ENCODE results near the gene SUN1.

Gene SUN1

GRCh38 chr7:917255-918117 is 85.2 kb downstream of the SUN1 start:
- H3K27me3 ChIP-seq (ENCODE audit: control insufficient read depth in 5 of 5, insufficient read depth in 4 of 5, low read length in 5 of 5): peaks cover 4 to 13% (median 8%) of the 10 kb centered on the region in 5 donors
- H3K9ac ChIP-seq (ENCODE audit: low read length in 5 of 5): no peak overlapping the region
- no peak overlapping the region for H3K27ac ChIP-seq (ENCODE audit: low read depth, low read length)
- no peaks in the 10 kb centered on the region for H3K36me3 ChIP-seq (ENCODE audit: control insufficient read depth in 5 of 5, insufficient read depth in 5 of 5, low read length in 5 of 5)
- H3K4me3 ChIP-seq (ENCODE audit: low read depth in 1 of 5, low read length in 5 of 5): no peak overlapping the region
- no peaks in the 10 kb centered on the region for H3K9me3 ChIP-seq (ENCODE audit: control insufficient read depth in 5 of 5, low read length in 5 of 5)
- H3K4me1 ChIP-seq (ENCODE audit: control insufficient read depth in 5 of 5, insufficient read depth in 5 of 5, low read length in 5 of 5): peaks cover 0 to 10% (median 3%) of the 10 kb centered on the region in 5 donors

DNA sequence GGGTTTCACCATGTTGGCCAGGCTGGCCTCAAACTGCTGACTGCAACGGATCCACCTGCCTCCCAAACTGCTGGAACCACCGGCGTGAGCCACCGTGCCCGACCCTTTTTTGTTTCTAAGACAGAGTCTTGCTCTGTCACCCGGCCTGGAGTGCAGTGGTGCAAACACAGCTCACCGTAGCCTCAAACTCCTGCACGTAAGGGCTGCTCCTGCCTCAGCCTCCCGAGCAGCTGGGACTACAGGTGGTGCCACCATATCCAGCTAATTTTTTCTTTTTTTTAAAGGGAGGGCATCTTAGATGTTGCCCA is 85.8 kb downstream of the SUN1 start:
- H3K4me1 ChIP-seq (ENCODE audit: control insufficient read depth in 5 of 5, insufficient read depth in 5 of 5, low read length in 5 of 5): peaks cover 0 to 15% (median 3%) of the 10 kb centered on the region in 5 donors
- H3K9ac ChIP-seq (ENCODE audit: low read length in 5 of 5): no peak overlapping the region
- H3K9me3 ChIP-seq (ENCODE audit: control insufficient read depth in 5 of 5, low read length in 5 of 5): no peaks in the 10 kb centered on the region
- no peaks in the 10 kb centered on the region for H3K36me3 ChIP-seq (ENCODE audit: control insufficient read depth in 5 of 5, insufficient read depth in 5 of 5, low read length in 5 of 5)
- no peak overlapping the region for H3K4me3 ChIP-seq (ENCODE audit: low read depth in 1 of 5, low read length in 5 of 5)
- no peak overlapping the region for H3K27ac ChIP-seq (ENCODE audit: low read depth, low read length)
- H3K27me3 ChIP-seq (ENCODE audit: control insufficient read depth in 5 of 5, insufficient read depth in 4 of 5, low read length in 5 of 5): peaks cover 4 to 13% (median 9%) of the 10 kb centered on the region in 5 donors

DNA sequence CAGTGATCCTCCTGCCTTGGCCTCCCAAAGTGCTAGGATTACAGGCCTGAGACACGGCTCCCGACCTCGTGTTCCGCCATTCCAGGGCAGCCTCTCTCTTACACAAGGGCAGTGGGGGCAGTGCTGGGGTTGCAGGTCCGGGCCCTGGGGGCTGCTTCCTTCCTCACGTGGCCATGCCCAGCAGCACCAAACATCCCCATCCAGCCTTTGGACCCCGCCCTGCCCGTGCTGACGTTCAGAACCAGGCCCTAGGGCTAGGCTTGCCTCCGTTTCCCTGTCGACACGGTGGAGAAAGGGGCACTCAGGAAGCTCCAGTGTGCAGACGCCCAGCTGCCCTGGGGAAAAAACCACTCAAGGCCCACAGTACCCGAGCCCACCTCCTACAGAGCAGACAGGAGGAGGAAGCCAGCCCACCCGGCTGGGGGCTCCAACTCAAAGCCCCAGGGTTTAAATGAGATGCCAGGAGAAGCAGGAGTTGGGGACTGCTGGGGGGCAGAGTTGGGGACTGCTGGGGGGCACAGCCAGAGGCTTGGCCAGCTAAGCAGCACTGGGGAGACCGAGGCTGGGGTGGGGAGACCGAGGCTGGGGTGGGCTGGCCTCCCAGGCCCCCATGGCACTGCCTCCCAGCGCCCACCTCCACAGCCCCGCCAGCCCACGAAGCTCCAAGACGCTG is 86.3 kb downstream of the SUN1 start:
- no peaks in the 10 kb centered on the region for H3K36me3 ChIP-seq (ENCODE audit: control insufficient read depth in 5 of 5, insufficient read depth in 5 of 5, low read length in 5 of 5)
- H3K27ac ChIP-seq (ENCODE audit: low read depth, low read length): no peak overlapping the region
- H3K4me3 ChIP-seq (ENCODE audit: low read depth in 1 of 5, low read length in 5 of 5): no peak overlapping the region
- peaks cover 6 to 16% (median 9%) of the 10 kb centered on the region in 5 donors for H3K27me3 ChIP-seq (ENCODE audit: control insufficient read depth in 5 of 5, insufficient read depth in 4 of 5, low read length in 5 of 5)
- H3K9me3 ChIP-seq (ENCODE audit: control insufficient read depth in 5 of 5, low read length in 5 of 5): no peaks in the 10 kb centered on the region
- H3K4me1 ChIP-seq (ENCODE audit: control insufficient read depth in 5 of 5, insufficient read depth in 5 of 5, low read length in 5 of 5): peaks cover 0 to 19% (median 7%) of the 10 kb centered on the region in 5 donors
- no peak overlapping the region for H3K9ac ChIP-seq (ENCODE audit: low read length in 5 of 5)

GRCh38 chr7:919114-919442 is 86.8 kb downstream of the SUN1 start:
- Histone ChIP-seq H3K4me3 (ENCODE audit: low read depth in 1 of 5, low read length in 5 of 5) (no peak overlapping the region), H3K9me3 (ENCODE audit: control insufficient read depth in 5 of 5, low read length in 5 of 5) (no peaks in the 10 kb centered on the region), H3K27ac (ENCODE audit: low read depth, low read length) (no peak overlapping the region), H3K27me3 (ENCODE audit: control insufficient read depth in 5 of 5, insufficient read depth in 4 of 5, low read length in 5 of 5) (peaks cover 6 to 18% (median 9%) of the 10 kb centered on the region in 5 donors), H3K9ac (ENCODE audit: low read length in 5 of 5) (no peak overlapping the region), H3K4me1 (ENCODE audit: control insufficient read depth in 5 of 5, insufficient read depth in 5 of 5, low read length in 5 of 5) (peaks cover 0 to 22% (median 10%) of the 10 kb centered on the region in 5 donors), H3K36me3 (ENCODE audit: control insufficient read depth in 5 of 5, insufficient read depth in 5 of 5, low read length in 5 of 5) (no peaks in the 10 kb centered on the region)

GRCh38 chr7:919924-920341 is 87.7 kb downstream of the SUN1 start:
- no peak overlapping the region for H3K9ac ChIP-seq (ENCODE audit: low read length in 5 of 5)
- H3K27ac ChIP-seq (ENCODE audit: low read depth, low read length): no peak overlapping the region
- H3K36me3 ChIP-seq (ENCODE audit: control insufficient read depth in 5 of 5, insufficient read depth in 5 of 5, low read length in 5 of 5): no peaks in the 10 kb centered on the region
- H3K27me3 ChIP-seq (ENCODE audit: control insufficient read depth in 5 of 5, insufficient read depth in 4 of 5, low read length in 5 of 5): peaks cover 6 to 18% (median 9%) of the 10 kb centered on the region in 5 donors
- H3K4me1 ChIP-seq (ENCODE audit: control insufficient read depth in 5 of 5, insufficient read depth in 5 of 5, low read length in 5 of 5): peaks cover 0 to 28% (median 13%) of the 10 kb centered on the region in 5 donors
- no peaks in the 10 kb centered on the region for H3K9me3 ChIP-seq (ENCODE audit: control insufficient read depth in 5 of 5, low read length in 5 of 5)
- H3K4me3 ChIP-seq (ENCODE audit: low read depth in 1 of 5, low read length in 5 of 5): no peak overlapping the region

DNA sequence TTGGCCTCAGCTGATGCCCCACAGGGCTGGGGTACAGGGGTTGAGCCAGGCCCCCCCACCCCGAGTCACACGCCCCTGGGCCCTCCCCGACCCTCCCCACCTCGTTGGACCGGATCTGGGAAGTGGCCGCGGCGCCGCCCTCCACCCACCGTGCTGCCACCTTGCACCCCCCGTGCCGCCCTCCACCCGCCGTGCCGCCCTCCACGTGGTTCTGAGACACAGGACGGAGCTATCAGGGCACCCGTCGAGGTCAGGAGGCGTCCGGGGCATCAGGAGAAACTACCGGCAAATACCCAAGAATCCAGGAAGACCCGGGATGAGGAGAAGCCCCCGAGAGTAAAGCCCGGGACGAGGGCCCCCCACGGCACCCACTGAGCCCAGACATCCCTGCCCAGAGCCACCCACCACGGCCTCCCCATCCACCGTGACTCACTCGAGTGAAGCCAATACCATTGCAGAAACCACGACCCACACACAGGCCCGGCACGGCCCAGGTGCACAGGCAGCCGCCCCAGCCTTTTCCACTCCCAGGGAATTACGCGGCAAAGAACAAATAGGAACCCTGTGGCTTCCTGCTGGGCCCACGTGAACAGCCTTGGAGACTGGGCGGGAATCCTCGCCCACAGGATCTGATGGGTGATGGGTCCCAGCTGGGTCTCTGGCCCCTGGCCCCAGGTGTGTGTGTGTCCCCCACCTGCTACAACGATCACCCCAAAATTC is 88.2 kb downstream of the SUN1 start:
- no peak overlapping the region for H3K9ac ChIP-seq (ENCODE audit: low read length in 5 of 5)
- H3K9me3 ChIP-seq (ENCODE audit: control insufficient read depth in 5 of 5, low read length in 5 of 5): no peaks in the 10 kb centered on the region
- peaks cover 3 to 13% (median 5%) of the 10 kb centered on the region in 5 donors for H3K27me3 ChIP-seq (ENCODE audit: control insufficient read depth in 5 of 5, insufficient read depth in 4 of 5, low read length in 5 of 5)
- no peaks in the 10 kb centered on the region for H3K36me3 ChIP-seq (ENCODE audit: control insufficient read depth in 5 of 5, insufficient read depth in 5 of 5, low read length in 5 of 5)
- H3K4me3 ChIP-seq (ENCODE audit: low read depth in 1 of 5, low read length in 5 of 5): no peak overlapping the region
- H3K4me1 ChIP-seq (ENCODE audit: control insufficient read depth in 5 of 5, insufficient read depth in 5 of 5, low read length in 5 of 5): peaks cover 0 to 31% (median 15%) of the 10 kb centered on the region in 5 donors
- no peak overlapping the region for H3K27ac ChIP-seq (ENCODE audit: low read depth, low read length)

- Histone ChIP-seq H3K4me3 (ENCODE audit: low read depth in 1 of 5, low read length in 5 of 5) (no peak overlapping the region), H3K9ac (ENCODE audit: low read length in 5 of 5) (no peak overlapping the region), H3K4me1 (ENCODE audit: control insufficient read depth in 5 of 5, insufficient read depth in 5 of 5, low read length in 5 of 5) (peaks cover 0 to 34% (median 15%) of the 10 kb centered on the region in 5 donors), H3K27ac (ENCODE audit: low read depth, low read length) (no peak overlapping the region), H3K9me3 (ENCODE audit: control insufficient read depth in 5 of 5, low read length in 5 of 5) (no peaks in the 10 kb centered on the region), H3K36me3 (ENCODE audit: control insufficient read depth in 5 of 5, insufficient read depth in 5 of 5, low read length in 5 of 5) (no peaks in the 10 kb centered on the region), H3K27me3 (ENCODE audit: control insufficient read depth in 5 of 5, insufficient read depth in 4 of 5, low read length in 5 of 5) (peaks cover 1 to 13% (median 3%) of the 10 kb centered on the region in 5 donors)
Observed at GRCh38 chr7:921071-921461, 88.8 kb downstream of the SUN1 start.

- Histone ChIP-seq H3K27ac (ENCODE audit: low read depth, low read length) (no peak overlapping the region), H3K9me3 (ENCODE audit: control insufficient read depth in 5 of 5, low read length in 5 of 5) (no peaks in the 10 kb centered on the region), H3K4me1 (ENCODE audit: control insufficient read depth in 5 of 5, insufficient read depth in 5 of 5, low read length in 5 of 5) (peaks cover 0 to 34% (median 15%) of the 10 kb centered on the region in 5 donors), H3K36me3 (ENCODE audit: control insufficient read depth in 5 of 5, insufficient read depth in 5 of 5, low read length in 5 of 5) (no peaks in the 10 kb centered on the region), H3K4me3 (ENCODE audit: low read depth in 1 of 5, low read length in 5 of 5) (no peak overlapping the region), H3K27me3 (ENCODE audit: control insufficient read depth in 5 of 5, insufficient read depth in 4 of 5, low read length in 5 of 5) (peaks cover 0 to 13% (median 3%) of the 10 kb centered on the region in 5 donors), H3K9ac (ENCODE audit: low read length in 5 of 5) (no peak overlapping the region)
Observed at GRCh38 chr7:921581-922333, 89.5 kb downstream of the SUN1 start.

DNA sequence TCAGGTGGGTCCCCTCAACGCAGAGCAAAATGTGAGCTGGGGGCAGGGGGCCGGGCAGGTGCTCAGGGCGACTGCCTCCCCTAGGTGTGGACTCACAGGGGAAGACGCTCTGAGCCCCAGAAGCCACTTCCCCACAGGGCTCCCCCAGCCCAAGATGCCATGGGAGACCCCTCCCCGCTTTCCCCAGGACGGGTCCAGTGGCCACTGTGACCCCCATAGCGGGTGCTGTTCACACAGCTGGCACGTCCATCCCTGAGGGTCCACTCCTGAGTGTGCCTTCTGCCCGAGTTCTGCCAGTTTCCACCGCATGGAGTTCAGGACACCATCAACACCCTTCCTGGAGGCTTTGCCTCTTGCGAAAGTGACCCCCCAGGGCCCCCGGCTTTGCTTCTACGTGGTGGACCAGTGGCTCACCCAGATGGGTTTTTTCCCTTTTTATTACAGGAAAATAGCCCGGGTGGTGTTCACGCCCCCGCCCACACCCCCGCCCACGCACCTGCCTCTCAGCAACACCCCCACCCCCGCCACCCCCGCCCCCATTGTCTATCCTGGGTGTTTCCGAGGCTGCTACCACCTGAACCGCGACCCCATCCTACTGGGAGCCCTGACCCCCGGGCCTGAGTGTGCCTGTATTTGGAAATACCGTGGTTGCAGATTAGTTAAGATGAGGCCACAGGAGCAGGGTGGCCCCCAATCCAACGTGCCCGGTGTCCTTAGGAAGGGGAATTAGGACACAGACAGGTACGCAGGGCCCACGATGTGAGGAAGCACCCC is 90.2 kb downstream of the SUN1 start:
- Histone ChIP-seq H3K9me3 (ENCODE audit: control insufficient read depth in 5 of 5, low read length in 5 of 5) (no peaks in the 10 kb centered on the region), H3K36me3 (ENCODE audit: control insufficient read depth in 5 of 5, insufficient read depth in 5 of 5, low read length in 5 of 5) (no peaks in the 10 kb centered on the region), H3K27ac (ENCODE audit: low read depth, low read length) (no peak overlapping the region), H3K4me1 (ENCODE audit: control insufficient read depth in 5 of 5, insufficient read depth in 5 of 5, low read length in 5 of 5) (peaks cover 0 to 34% (median 15%) of the 10 kb centered on the region in 5 donors), H3K27me3 (ENCODE audit: control insufficient read depth in 5 of 5, insufficient read depth in 4 of 5, low read length in 5 of 5) (peaks cover 0 to 13% (median 3%) of the 10 kb centered on the region in 5 donors), H3K9ac (ENCODE audit: low read length in 5 of 5) (no peak overlapping the region), H3K4me3 (ENCODE audit: low read depth in 1 of 5, low read length in 5 of 5) (peak overlapping the region in 1 of 5 donors; percentile 41)
